ENCODE data around the gene ALPL. TPM values are rescaled to one million over a fixed set of nuclear protein-coding genes. Genes with fewer than 3 reads are reported as not detected.
A peak's percentile ranks its signal among the peaks of the same experiment; 100 is the strongest.

The ALPL gene
- total and polyA plus RNA-seq, 9 of the 15 experiments (the other 6 are each of a cell fraction or from before 2014, with no cell fraction given), result 0.04 to 0.38 (median 0.18) TPM; not detected in 4

DNA sequence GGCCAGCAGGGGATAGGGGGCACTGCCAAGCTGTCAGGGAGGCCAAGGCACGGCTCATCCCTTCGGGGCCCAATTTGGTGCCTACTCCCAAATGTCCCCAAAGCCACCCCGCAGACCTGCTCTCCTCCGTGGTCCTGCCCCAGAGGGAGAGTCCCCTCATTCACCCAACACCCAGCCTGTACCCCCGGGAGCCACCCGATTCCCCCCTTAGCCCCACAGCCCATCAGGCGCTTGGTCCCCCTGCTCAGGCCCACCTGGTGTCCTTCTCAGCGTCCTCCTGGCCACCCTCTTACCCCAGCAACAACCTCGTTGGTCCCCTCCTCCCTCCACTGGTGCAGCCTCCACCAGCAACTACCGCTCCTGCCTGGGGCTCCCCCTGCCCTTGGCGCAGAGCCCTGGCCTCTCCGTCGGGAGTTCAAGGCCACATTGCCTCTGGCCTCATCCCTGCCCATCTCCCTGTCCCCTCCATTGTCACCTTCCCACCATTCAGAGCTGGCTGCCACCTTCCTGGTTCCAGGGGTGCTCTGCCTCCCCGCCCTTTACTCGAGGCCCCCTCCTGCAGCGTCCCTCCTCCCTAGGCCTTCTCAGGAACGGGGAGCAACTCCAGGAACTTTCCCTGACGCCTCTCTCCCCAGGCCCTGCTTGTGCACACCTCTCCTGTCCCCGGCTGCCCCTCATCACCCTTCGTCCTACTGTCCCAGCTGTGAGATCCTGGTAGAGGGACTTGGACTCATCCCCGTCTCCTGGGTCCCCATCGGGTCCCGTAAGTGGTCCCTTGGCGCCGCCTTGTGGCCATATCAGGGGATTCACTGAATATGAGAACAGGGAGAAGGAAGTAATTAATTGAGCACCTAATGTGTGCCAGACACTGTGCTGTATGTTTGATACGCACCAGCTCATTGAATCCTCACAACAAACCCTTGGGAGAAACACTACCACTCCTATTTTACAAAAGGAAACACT lies 86.0 kb downstream of the ALPL start (continued):
- TF ChIP-seq, protein P1, sequence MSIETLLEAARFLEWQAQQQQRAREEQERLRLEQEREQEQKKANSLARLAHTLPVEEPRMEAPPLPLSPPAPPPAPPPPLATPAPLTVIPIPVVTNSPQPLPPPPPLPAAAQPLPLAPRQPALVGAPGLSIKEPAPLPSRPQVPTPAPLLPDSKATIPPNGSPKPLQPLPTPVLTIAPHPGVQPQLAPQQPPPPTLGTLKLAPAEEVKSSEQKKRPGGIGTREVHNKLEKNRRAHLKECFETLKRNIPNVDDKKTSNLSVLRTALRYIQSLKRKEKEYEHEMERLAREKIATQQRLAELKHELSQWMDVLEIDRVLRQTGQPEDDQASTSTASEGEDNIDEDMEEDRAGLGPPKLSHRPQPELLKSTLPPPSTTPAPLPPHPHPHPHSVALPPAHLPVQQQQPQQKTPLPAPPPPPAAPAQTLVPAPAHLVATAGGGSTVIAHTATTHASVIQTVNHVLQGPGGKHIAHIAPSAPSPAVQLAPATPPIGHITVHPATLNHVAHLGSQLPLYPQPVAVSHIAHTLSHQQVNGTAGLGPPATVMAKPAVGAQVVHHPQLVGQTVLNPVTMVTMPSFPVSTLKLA (conservative IDR thresholded peaks at IDR 0.05), result no peak
- TF ChIP-seq HOXB6 (CRISPR knock-in tag; IDR thresholded peaks at IDR 0.05; ENCODE audit: borderline replicate concordance) (no peak), RCOR1 (IDR thresholded peaks at IDR 0.05; ENCODE audit: borderline replicate concordance in 1 of 2, low read depth in 2 of 2, low read length in 2 of 2) (peak in 1 of 2 experiments; percentile 59; a peak in 2 of 4 replicates), EP300 (IDR thresholded peaks at IDR 0.05; ENCODE audit: low read length) (no peak), ETV5 (CRISPR knock-in tag; IDR thresholded peaks at IDR 0.05; ENCODE audit: low read depth) (no peak), U2AF2 (optimal IDR thresholded peaks at IDR 0.05; ENCODE audit: low read depth, low read length) (no peak), NFE2 (IDR thresholded peaks at IDR 0.05; ENCODE audit: low read depth) (no peak), MECOM (CRISPR knock-in tag; IDR thresholded peaks at IDR 0.05) (no peak), PURB (CRISPR knock-in tag; IDR thresholded peaks at IDR 0.05; ENCODE audit: low read depth) (no peak), POLR2G (IDR thresholded peaks at IDR 0.05; ENCODE audit: low read depth, low read length) (peak; percentile 63), SMARCA4 (IDR thresholded peaks at IDR 0.05) (no peak)
- TF ChIP-seq, protein P2, sequence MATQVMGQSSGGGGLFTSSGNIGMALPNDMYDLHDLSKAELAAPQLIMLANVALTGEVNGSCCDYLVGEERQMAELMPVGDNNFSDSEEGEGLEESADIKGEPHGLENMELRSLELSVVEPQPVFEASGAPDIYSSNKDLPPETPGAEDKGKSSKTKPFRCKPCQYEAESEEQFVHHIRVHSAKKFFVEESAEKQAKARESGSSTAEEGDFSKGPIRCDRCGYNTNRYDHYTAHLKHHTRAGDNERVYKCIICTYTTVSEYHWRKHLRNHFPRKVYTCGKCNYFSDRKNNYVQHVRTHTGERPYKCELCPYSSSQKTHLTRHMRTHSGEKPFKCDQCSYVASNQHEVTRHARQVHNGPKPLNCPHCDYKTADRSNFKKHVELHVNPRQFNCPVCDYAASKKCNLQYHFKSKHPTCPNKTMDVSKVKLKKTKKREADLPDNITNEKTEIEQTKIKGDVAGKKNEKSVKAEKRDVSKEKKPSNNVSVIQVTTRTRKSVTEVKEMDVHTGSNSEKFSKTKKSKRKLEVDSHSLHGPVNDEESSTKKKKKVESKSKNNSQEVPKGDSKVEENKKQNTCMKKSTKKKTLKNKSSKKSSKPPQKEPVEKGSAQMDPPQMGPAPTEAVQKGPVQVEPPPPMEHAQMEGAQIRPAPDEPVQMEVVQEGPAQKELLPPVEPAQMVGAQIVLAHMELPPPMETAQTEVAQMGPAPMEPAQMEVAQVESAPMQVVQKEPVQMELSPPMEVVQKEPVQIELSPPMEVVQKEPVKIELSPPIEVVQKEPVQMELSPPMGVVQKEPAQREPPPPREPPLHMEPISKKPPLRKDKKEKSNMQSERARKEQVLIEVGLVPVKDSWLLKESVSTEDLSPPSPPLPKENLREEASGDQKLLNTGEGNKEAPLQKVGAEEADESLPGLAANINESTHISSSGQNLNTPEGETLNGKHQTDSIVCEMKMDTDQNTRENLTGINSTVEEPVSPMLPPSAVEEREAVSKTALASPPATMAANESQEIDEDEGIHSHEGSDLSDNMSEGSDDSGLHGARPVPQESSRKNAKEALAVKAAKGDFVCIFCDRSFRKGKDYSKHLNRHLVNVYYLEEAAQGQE (IDR thresholded peaks at IDR 0.05; ENCODE audit: borderline replicate concordance), result peak; percentile 85
- TF ChIP-seq, protein P2 (CRISPR knock-in tag; IDR thresholded peaks at IDR 0.05; ENCODE audit: low read depth), result no peak
- TF ChIP-seq, protein P3, sequence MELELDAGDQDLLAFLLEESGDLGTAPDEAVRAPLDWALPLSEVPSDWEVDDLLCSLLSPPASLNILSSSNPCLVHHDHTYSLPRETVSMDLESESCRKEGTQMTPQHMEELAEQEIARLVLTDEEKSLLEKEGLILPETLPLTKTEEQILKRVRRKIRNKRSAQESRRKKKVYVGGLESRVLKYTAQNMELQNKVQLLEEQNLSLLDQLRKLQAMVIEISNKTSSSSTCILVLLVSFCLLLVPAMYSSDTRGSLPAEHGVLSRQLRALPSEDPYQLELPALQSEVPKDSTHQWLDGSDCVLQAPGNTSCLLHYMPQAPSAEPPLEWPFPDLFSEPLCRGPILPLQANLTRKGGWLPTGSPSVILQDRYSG (tag; conservative IDR thresholded peaks at IDR 0.05; ENCODE audit: low read depth), result no peak
- TF ChIP-seq, protein P4, sequence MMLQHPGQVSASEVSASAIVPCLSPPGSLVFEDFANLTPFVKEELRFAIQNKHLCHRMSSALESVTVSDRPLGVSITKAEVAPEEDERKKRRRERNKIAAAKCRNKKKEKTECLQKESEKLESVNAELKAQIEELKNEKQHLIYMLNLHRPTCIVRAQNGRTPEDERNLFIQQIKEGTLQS (IDR thresholded peaks at IDR 0.05), result no peak
- TF ChIP-seq, protein P4 (CRISPR knock-in tag; conservative IDR thresholded peaks at IDR 0.05), result no peak
